ENCODE data around the gene ZNF800.

Gene ZNF800

GRCh38 chr7:127347567-127348246 is 44.8 kb downstream of the ZNF800 start:
- DNase-seq = peak; percentile 60

GRCh38 chr7:127346575-127347256 is 45.8 kb downstream of the ZNF800 start:
- DNase-seq = no peak

- no peak for DNase-seq
These were observed 49.9 kb downstream of the ZNF800 start for GRCh38 chr7:127342596-127342995.

- no peak for DNase-seq
These were observed 54.4 kb downstream of the ZNF800 start for GRCh38 chr7:127338122-127338521.

- DNase-seq = no peak
These were observed 54.9 kb downstream of the ZNF800 start for GRCh38 chr7:127337581-127337980.

GRCh38 chr7:127336458-127336857 is 56.0 kb downstream of the ZNF800 start:
- DNase-seq = no peak

- DNase-seq = no peak
These were observed 59.6 kb downstream of the ZNF800 start for GRCh38 chr7:127332880-127333279.

GRCh38 chr7:127330070-127330469 is 62.4 kb downstream of the ZNF800 start:
- DNase-seq = no peak

GRCh38 chr7:127322832-127323493 is 69.5 kb downstream of the ZNF800 start:
- no peak for DNase-seq

- DNase-seq = no peak
These were observed 70.2 kb downstream of the ZNF800 start for GRCh38 chr7:127322351-127322750.

GRCh38 chr7:127320974-127321373 is 71.5 kb downstream of the ZNF800 start:
- no peak for DNase-seq
